B cell (primary cell): ENCODE measurements around the gene SEC14L6. TPM values are rescaled to one million over a fixed set of nuclear protein-coding genes. Genes with fewer than 3 reads are reported as not detected.

Source experiments
- ATAC-seq: fragments of 200-7000 bp; cut with Tn5 transposase; one replicate; pipeline ENCODE4 v1.10.0; 2021; ENCODE audit warnings: low read depth, mild to moderate bottlenecking, moderate number of reproducible peaks, moderate library complexity
- CTCF ChIA-PET: fragments of 350-600 bp; sonication (Branson Sonifier 250); formaldehyde crosslinking; loops from one replicate; lab custom pipeline; 2021; ENCODE audit warnings: antibody characterized with exemption, inconsistent platforms; lab: Charles Lee
- POLR2A ChIA-PET: fragments of 350-600 bp; sonication (Branson Sonifier 250); formaldehyde crosslinking; loops from one replicate; lab custom pipeline; 2021; ENCODE audit warnings: antibody characterized with exemption; lab: Charles Lee
- DNase-seq: peaks from one replicate; pipeline ENCODE4 v3.0.0; 2013
- H2AFZ ChIP-seq: 2 replicates; pipeline ENCODE4 v1.6.1; 2012; ENCODE audit warnings: mild to moderate bottlenecking, low read depth, low read length; ENCODE audit not compliant: insufficient read depth, poor library complexity, severe bottlenecking
- H3K27ac ChIP-seq, 2 donors: 1 replicate in 1 of 2; 2 replicates in 1 of 2; pipeline ENCODE4 v1.5.1; 2012 to 2013; ENCODE audit warnings: low read length in 2 of 2, mild to moderate bottlenecking in 2 of 2, moderate library complexity in 1 of 2
- H3K27me3 ChIP-seq, 4 experiments: fragments of 200-600 bp in 1 of 4; sonication (generic) in 1 of 4; replicated peaks in 1 of 4; 1 replicate in 2 of 4; 2 replicates in 2 of 4; pipeline versions ENCODE4 v1.6.1 to v1.7.0; 2013 to 2016; ENCODE audit warnings: low read length in 3 of 4, mild to moderate bottlenecking in 2 of 4, mixed read lengths in 1 of 4, moderate library complexity in 1 of 4; ENCODE audit not compliant: insufficient read depth in 4 of 4, control insufficient read depth in 3 of 4; ENCODE audit errors: control extremely low read depth in 1 of 4
- H3K36me3 ChIP-seq, 2 experiments: replicated peaks in 1 of 2; 1 replicate in 1 of 2; 2 replicates in 1 of 2; pipeline versions ENCODE4 v1.6.1 to v1.7.1; 2013; ENCODE audit warnings: low read length in 1 of 2; ENCODE audit not compliant: insufficient read depth in 2 of 2, control insufficient read depth in 1 of 2; ENCODE audit errors: control extremely low read depth in 1 of 2, extremely low read depth in 1 of 2
- H3K4me1 ChIP-seq, 2 donors: fragments of 200-600 bp in 1 of 2; sonication (generic) in 1 of 2; 1 replicate in 1 of 2; 2 replicates in 1 of 2; pipeline versions ENCODE4 v1.5.1 to v1.6.1; 2013 to 2017; ENCODE audit warnings: low read length in 2 of 2; ENCODE audit not compliant: control insufficient read depth in 2 of 2, insufficient read depth in 2 of 2
- H3K4me2 ChIP-seq: replicated peaks from 2 replicates; pipeline ENCODE3; 2012; ENCODE audit warnings: mild to moderate bottlenecking, low read depth, low read length; ENCODE audit not compliant: poor library complexity, severe bottlenecking
- H3K4me3 ChIP-seq, 5 experiments: fragments of 200-600 bp in 1 of 5; sonication (generic) in 1 of 5; 1 replicate in 3 of 5; 2 replicates in 2 of 5; pipeline versions ENCODE4 v1.5.1 to v1.7.0; 2011 to 2016; ENCODE audit warnings: low read length in 4 of 5, mild to moderate bottlenecking in 4 of 5, low read depth in 2 of 5, control low read depth in 1 of 5, moderate library complexity in 1 of 5; ENCODE audit not compliant: insufficient read depth in 1 of 5; ENCODE audit errors: control extremely low read depth in 1 of 5, extremely low read depth in 1 of 5
- H3K79me2 ChIP-seq: fragments of 200-600 bp; sonication (generic); one replicate; pipeline ENCODE4 v1.6.0; 2016; ENCODE audit warnings: low read length; ENCODE audit not compliant: control insufficient read depth, insufficient read depth
- H3K9ac ChIP-seq: fragments of 200-600 bp; sonication (generic); 2 replicates; pipeline ENCODE4 v1.6.1; 2017; ENCODE audit warnings: mild to moderate bottlenecking, low read length, moderate library complexity
- H3K9me3 ChIP-seq, 3 donors: one replicate each; pipeline versions ENCODE4 v1.6.1 to v1.7.1; 2013; ENCODE audit warnings: low read length in 2 of 3; ENCODE audit not compliant: control insufficient read depth in 2 of 3, insufficient read depth in 1 of 3; ENCODE audit errors: control extremely low read depth in 1 of 3
- H4K20me1 ChIP-seq: 2 replicates; pipeline ENCODE4 v1.6.0; 2012; ENCODE audit warnings: mild to moderate bottlenecking, low read length; ENCODE audit not compliant: insufficient read depth, control insufficient read depth, poor library complexity, severe bottlenecking
- H3K27ac Mint-ChIP-seq: one replicate; pipeline ENCODE4 v1.8.0; 2021; ENCODE audit warnings: mixed read lengths
- H3K27me3 Mint-ChIP-seq: one replicate; pipeline ENCODE4 v1.8.0; 2021; ENCODE audit warnings: mixed read lengths
- H3K4me1 Mint-ChIP-seq: one replicate; pipeline ENCODE4 v1.8.0; 2021; ENCODE audit warnings: mixed read lengths
- H3K4me3 Mint-ChIP-seq: one replicate; pipeline ENCODE4 v1.8.0; 2021; ENCODE audit warnings: mixed read lengths
- H3K9me3 Mint-ChIP-seq: one replicate; pipeline ENCODE4 v1.8.0; 2022; ENCODE audit warnings: mixed read lengths; ENCODE audit not compliant: insufficient read depth
- CTCF ChIP-seq: fragments of 200-600 bp; IDR thresholded peaks from one replicate; pipeline ENCODE4 v1.8.0; 2022; ENCODE audit warnings: antibody characterized with exemption, mild to moderate bottlenecking
- EZH2 ChIP-seq: IDR thresholded peaks from 2 replicates; pipeline ENCODE4 v1.6.1; 2012; ENCODE audit warnings: borderline replicate concordance, low read depth, mild to moderate bottlenecking, moderate library complexity, low read length; ENCODE audit not compliant: insufficient read depth, poor library complexity, severe bottlenecking
- WGBS: methylation state at CpG from one replicate; pipeline ENCODE4 v1.1.5; 2013; ENCODE audit warnings: missing lambda C conversion rate; ENCODE audit not compliant: insufficient coverage; 5-methylcytosine and 5-hydroxymethylcytosine counted together
- intact Hi-C: fragments of 100-400 bp; cut with micrococcal nuclease; formaldehyde crosslinking; loops from one replicate; pipeline ENCODE4 v1.10.0; 2022
- polyA plus RNA-seq: library from polyadenylated mRNA; depleted of rRNA; stranded (reverse); fragments of >200 nt; gene quantifications from 2 replicates; pipeline ENCODE4 v1.2.3, GENCODE V29; 2012
- total RNA-seq, 2 donors: library from RNA; stranded (reverse); fragments of 120-200 nt in 1 of 2; gene quantifications; 1 replicate in 1 of 2; 2 replicates in 1 of 2; pipeline versions ENCODE4 v1.2.3 to v1.2.4, GENCODE V29; 2013 to 2022

Gene SEC14L6
- total and polyA plus RNA-seq, 2 donors (not counting 1 experiment from before 2014, with no cell fraction given), result not detected

- no peak for ATAC-seq
- Histone ChIP-seq H3K36me3 (no peaks in the 10 kb centered on the region), H3K9me3 (no peaks in the 10 kb centered on the region), H3K79me2 (no peaks in the 10 kb centered on the region), H3K4me3 (no peak overlapping the region), H3K4me2 (no peak overlapping the region), H3K9ac (no peak overlapping the region), H2AFZ (no peak overlapping the region), H3K4me1 (no peaks in the 10 kb centered on the region), H3K27ac (no peak overlapping the region), H4K20me1 (no peaks in the 10 kb centered on the region), H3K27me3 (no peaks in the 10 kb centered on the region)
- peaks cover 20% of the 10 kb centered on the region for H3K27me3 Mint-ChIP-seq
- H3K4me3 Mint-ChIP-seq, result no peak overlapping the region
- H3K4me1 Mint-ChIP-seq, result no peaks in the 10 kb centered on the region
- CTCF ChIA-PET, result interaction anchor here (1.4 to 5.2 kb wide), 5 partner anchors 12 to 376 kb away, joined by 3 to 70 read pairs (median 15); partner anchors contain the start of genes CASTOR1 and SEC14L3
- 100% methylated on average over 1 of the region's 1 CpG for WGBS
- POLR2A ChIA-PET, result no interaction called here
- intact Hi-C loops, result no loop called here
- no peak for TF ChIP-seq CTCF
- no peak for TF ChIP-seq EZH2
- no peaks in the 10 kb centered on the region for H3K9me3 Mint-ChIP-seq
- no peak for DNase-seq
- no peak overlapping the region for H3K27ac Mint-ChIP-seq
Observed at GRCh38 chr22:30483169-30483568, 63.4 kb downstream of the SEC14L6 start.

- Mint-ChIP-seq H3K9me3 (no peaks in the 10 kb centered on the region), H3K27me3 (peaks cover 27% of the 10 kb centered on the region), H3K27ac (no peak overlapping the region), H3K4me3 (no peak overlapping the region), H3K4me1 (no peaks in the 10 kb centered on the region)
- 75% methylated on average over 4 of the region's 5 CpGs for WGBS
- Histone ChIP-seq H3K79me2 (no peaks in the 10 kb centered on the region), H3K4me2 (no peak overlapping the region), H3K4me3 (no peak overlapping the region), H3K9me3 (no peaks in the 10 kb centered on the region), H4K20me1 (no peaks in the 10 kb centered on the region), H3K4me1 (no peaks in the 10 kb centered on the region), H3K36me3 (no peaks in the 10 kb centered on the region), H3K27ac (no peak overlapping the region), H3K9ac (no peak overlapping the region), H2AFZ (no peak overlapping the region), H3K27me3 (no peaks in the 10 kb centered on the region)
- intact Hi-C loops, result no loop called here
- DNase-seq, result no peak
- no peak for TF ChIP-seq CTCF
- TF ChIP-seq EZH2, result no peak
- CTCF ChIA-PET, result no interaction called here
- ATAC-seq, result no peak
- POLR2A ChIA-PET, result no interaction called here
Observed at GRCh38 chr22:30481711-30482110, 64.8 kb downstream of the SEC14L6 start.
